ENCODE results near the gene SUPT5H. TPM values are rescaled to one million over a fixed set of nuclear protein-coding genes. Genes with fewer than 3 reads are reported as not detected.
A peak's percentile ranks its signal among the peaks of the same experiment; 100 is the strongest.

SUPT5H gene
- total and polyA plus RNA-seq, 2 of the 13 experiments (the other 11 are each of a cell fraction or from before 2014, with no cell fraction given) = 48.2 to 51.7 TPM

DNA sequence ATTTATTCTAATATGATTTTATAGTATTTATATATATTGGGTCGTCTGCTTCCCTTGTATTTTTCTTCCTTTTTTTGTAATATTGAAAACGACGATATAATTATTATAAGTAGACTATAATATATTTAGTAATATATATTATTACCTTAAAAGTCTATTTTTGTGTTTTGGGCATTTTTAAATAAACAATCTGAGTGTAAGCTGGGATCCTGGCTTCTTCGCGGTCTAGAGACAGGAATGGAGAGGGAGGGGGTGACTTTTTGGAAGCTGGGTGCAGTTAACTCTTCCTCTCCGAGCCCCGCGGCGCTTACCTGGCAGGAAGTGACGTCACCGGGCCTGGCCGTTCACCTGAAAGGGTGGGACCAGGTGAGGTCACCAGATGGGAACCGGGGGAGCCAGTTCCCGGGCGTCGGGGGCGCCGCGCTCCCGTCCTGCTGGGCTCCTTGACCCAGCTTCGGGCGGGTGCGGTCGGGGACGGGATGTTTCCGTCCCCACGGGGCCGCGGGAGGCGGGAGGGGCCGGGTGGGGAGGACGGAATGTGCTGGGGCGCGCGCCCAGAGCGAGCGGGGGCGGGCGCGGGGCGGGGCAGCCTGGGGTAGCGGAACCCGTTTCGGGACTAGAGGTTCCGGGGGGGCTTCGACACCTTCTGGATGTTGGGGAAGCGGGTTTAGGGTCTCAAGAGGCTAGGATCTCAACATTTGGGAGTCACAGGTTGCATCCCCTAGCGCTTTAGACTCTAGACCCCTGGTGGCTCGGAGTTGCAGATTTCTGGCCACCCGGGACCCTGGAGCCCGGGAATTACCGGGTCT lies 36.0 kb upstream of the SUPT5H start (continued):
- TF ChIP-seq, protein P1, sequence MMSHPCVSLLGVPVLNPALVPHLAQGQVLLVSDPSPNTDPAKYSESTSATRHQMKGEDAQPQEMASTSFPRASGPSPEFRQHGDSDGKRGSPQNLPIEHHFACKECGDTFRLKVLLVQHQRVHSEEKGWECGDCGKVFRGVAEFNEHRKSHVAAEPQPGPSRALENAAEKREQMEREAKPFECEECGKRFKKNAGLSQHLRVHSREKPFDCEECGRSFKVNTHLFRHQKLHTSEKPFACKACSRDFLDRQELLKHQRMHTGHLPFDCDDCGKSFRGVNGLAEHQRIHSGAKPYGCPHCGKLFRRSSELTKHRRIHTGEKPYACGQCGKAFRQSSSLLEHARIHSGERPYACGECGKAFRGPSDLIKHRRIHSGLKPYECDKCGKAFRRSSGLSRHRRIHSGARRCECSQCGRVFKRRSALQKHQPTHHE (CRISPR knock-in tag; IDR thresholded peaks at IDR 0.05; ENCODE audit: borderline replicate concordance) = peak; percentile 26; the same call in 1 of the 2 replicates
- TF ChIP-seq RXRB (CRISPR knock-in tag; IDR thresholded peaks at IDR 0.05; ENCODE audit: borderline replicate concordance) (peak; percentile 50; the same call in 1 of the 2 replicates), ASH2L (IDR thresholded peaks at IDR 0.05; ENCODE audit: insufficient read length, low read depth, low read length) (peak; percentile 29), RFX5 (IDR thresholded peaks at IDR 0.05; ENCODE audit: low read depth, low read length) (no peak), ZFP1 (CRISPR knock-in tag; IDR thresholded peaks at IDR 0.05) (no peak), RBM22 (optimal IDR thresholded peaks at IDR 0.05; ENCODE audit: low read length) (peak; percentile 72), SIN3A (IDR thresholded peaks at IDR 0.05; ENCODE audit: borderline replicate concordance, low read depth, low read length) (no peak), ZNF44 (CRISPR knock-in tag; IDR thresholded peaks at IDR 0.05) (0 out of 2 replicates have a peak, but pooled peaks have one; percentile 33), SMAD9 (CRISPR knock-in tag; IDR thresholded peaks at IDR 0.05) (no peak), ZNF781 (CRISPR knock-in tag; IDR thresholded peaks at IDR 0.05; ENCODE audit: borderline replicate concordance, not compliant biosample characterization) (peak; percentile 31), SP140L (CRISPR knock-in tag; IDR thresholded peaks at IDR 0.05; ENCODE audit: borderline replicate concordance) (no peak), ZNF883 (CRISPR knock-in tag; IDR thresholded peaks at IDR 0.05; ENCODE audit: not compliant biosample characterization) (peak; percentile 60), DPF2 (CRISPR knock-in tag; IDR thresholded peaks at IDR 0.05; ENCODE audit: borderline replicate concordance, low read depth) (no peak), ZNF501 (CRISPR knock-in tag; IDR thresholded peaks at IDR 0.05) (peak; percentile 36; the same call in 1 of the 2 replicates), ATF1 (CRISPR knock-in tag; IDR thresholded peaks at IDR 0.05) (peak; percentile 69), ZFY (CRISPR knock-in tag; IDR thresholded peaks at IDR 0.05) (peak; percentile 26; the same call in 1 of the 2 replicates), HOXA5 (CRISPR knock-in tag; IDR thresholded peaks at IDR 0.05) (no peak)
- TF ChIP-seq, protein P2, sequence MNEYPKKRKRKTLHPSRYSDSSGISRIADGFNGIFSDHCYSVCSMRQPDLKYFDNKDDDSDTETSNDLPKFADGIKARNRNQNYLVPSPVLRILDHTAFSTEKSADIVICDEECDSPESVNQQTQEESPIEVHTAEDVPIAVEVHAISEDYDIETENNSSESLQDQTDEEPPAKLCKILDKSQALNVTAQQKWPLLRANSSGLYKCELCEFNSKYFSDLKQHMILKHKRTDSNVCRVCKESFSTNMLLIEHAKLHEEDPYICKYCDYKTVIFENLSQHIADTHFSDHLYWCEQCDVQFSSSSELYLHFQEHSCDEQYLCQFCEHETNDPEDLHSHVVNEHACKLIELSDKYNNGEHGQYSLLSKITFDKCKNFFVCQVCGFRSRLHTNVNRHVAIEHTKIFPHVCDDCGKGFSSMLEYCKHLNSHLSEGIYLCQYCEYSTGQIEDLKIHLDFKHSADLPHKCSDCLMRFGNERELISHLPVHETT (CRISPR knock-in tag; conservative IDR thresholded peaks at IDR 0.05) = no peak
- TF ChIP-seq, protein P3, sequence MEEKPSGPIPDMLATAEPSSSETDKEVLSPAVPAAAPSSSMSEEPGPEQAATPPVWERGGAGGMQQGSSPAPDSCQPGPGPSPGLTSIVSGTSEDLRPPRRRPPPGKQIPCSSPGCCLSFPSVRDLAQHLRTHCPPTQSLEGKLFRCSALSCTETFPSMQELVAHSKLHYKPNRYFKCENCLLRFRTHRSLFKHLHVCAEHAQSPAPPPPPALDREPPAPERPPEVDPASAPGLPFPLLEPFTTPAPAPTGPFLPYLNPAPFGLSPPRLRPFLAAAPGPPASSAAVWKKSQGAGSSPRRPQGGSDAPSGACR (CRISPR knock-in tag; IDR thresholded peaks at IDR 0.05) = 0 out of 2 replicates have a peak, but pooled peaks have one; percentile 56
- TF ChIP-seq, protein P4, sequence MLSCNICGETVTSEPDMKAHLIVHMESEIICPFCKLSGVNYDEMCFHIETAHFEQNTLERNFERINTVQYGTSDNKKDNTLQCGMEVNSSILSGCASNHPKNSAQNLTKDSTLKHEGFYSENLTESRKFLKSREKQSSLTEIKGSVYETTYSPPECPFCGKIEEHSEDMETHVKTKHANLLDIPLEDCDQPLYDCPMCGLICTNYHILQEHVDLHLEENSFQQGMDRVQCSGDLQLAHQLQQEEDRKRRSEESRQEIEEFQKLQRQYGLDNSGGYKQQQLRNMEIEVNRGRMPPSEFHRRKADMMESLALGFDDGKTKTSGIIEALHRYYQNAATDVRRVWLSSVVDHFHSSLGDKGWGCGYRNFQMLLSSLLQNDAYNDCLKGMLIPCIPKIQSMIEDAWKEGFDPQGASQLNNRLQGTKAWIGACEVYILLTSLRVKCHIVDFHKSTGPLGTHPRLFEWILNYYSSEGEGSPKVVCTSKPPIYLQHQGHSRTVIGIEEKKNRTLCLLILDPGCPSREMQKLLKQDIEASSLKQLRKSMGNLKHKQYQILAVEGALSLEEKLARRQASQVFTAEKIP (CRISPR knock-in tag; IDR thresholded peaks at IDR 0.05; ENCODE audit: borderline replicate concordance) = no peak
- TF ChIP-seq, protein P5, sequence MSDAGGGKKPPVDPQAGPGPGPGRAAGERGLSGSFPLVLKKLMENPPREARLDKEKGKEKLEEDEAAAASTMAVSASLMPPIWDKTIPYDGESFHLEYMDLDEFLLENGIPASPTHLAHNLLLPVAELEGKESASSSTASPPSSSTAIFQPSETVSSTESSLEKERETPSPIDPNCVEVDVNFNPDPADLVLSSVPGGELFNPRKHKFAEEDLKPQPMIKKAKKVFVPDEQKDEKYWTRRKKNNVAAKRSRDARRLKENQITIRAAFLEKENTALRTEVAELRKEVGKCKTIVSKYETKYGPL (CRISPR knock-in tag; IDR thresholded peaks at IDR 0.05) = no peak
- TF ChIP-seq, protein P6, sequence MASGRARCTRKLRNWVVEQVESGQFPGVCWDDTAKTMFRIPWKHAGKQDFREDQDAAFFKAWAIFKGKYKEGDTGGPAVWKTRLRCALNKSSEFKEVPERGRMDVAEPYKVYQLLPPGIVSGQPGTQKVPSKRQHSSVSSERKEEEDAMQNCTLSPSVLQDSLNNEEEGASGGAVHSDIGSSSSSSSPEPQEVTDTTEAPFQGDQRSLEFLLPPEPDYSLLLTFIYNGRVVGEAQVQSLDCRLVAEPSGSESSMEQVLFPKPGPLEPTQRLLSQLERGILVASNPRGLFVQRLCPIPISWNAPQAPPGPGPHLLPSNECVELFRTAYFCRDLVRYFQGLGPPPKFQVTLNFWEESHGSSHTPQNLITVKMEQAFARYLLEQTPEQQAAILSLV (CRISPR knock-in tag; IDR thresholded peaks at IDR 0.05; ENCODE audit: borderline replicate concordance) = peak; percentile 31; the same call in 1 of the 2 replicates
